Measurements from ENCODE around the gene ANKRD63.

- TF ChIP-seq YY1 (IDR thresholded peaks at IDR 0.05; ENCODE audit: insufficient read depth, insufficient read length) = no peak
- no peak for TF ChIP-seq ZNF274 (IDR thresholded peaks at IDR 0.05; ENCODE audit: low read depth, low read length)
Measured at GRCh38 chr15:40300771-40301170, 17.9 kb upstream of the ANKRD63 start.

Measured in NT2/D1 (cell line).